ENCODE results near the gene SORBS1. TPM values are rescaled to one million over a fixed set of nuclear protein-coding genes. Genes with fewer than 3 reads are reported as not detected.

Gene SORBS1
- total and polyA plus RNA-seq, 2 of the 13 experiments (the other 11 are each of a cell fraction or from before 2014, with no cell fraction given): 16.8 to 39.8 TPM

GRCh38 chr10:95610727-95611126 is 49.6 kb upstream of the SORBS1 start:
- 98% methylated on average over 3 of the region's 3 CpGs for WGBS (ENCODE audit: low lambda C conversion rate)
- TF ChIP-seq ZNF629 (CRISPR knock-in tag; conservative IDR thresholded peaks at IDR 0.05): peak; percentile 67
- TF ChIP-seq ZNF7 (CRISPR knock-in tag; IDR thresholded peaks at IDR 0.05): no peak
- Histone ChIP-seq H3K27ac (ENCODE audit: extremely low read length, insufficient read depth, low read length) (no peak overlapping the region), H3K27me3 (ENCODE audit: control insufficient read depth in 1 of 2, insufficient read depth in 2 of 2, low read length in 2 of 2) (no peaks in the 10 kb centered on the region), H3K36me3 (replicated peaks in 1 of 2; ENCODE audit: control insufficient read depth in 1 of 2, insufficient read depth in 2 of 2, low read length in 2 of 2) (peaks cover 41 to 91% of the 10 kb centered on the region in 2 experiments), H2AFZ (ENCODE audit: low read length) (no peak overlapping the region), H3K4me3 (replicated peaks in 1 of 3; ENCODE audit: insufficient read depth in 1 of 3, low read depth in 2 of 3, low read length in 3 of 3) (no peak overlapping the region), H3K79me2 (ENCODE audit: insufficient read depth, low read length) (no peaks in the 10 kb centered on the region), H3K4me1 (ENCODE audit: insufficient read depth, low read length) (peaks cover 30% of the 10 kb centered on the region), H3K9ac (ENCODE audit: insufficient read depth, low read depth, low read length) (no peak overlapping the region), H3K9me3 (ENCODE audit: low read length) (no peaks in the 10 kb centered on the region), H4K20me1 (ENCODE audit: insufficient read depth, low read length) (no peaks in the 10 kb centered on the region), H3K4me2 (ENCODE audit: low read depth, low read length) (no peak overlapping the region)
- FAIRE-seq (no peak), ATAC-seq (no peak), DNase-seq (ENCODE audit: low spot score) (no peak)
- intact Hi-C loops (cut with micrococcal nuclease; ENCODE audit: unreplicated experiment) (no loop called here), in situ Hi-C loops (cut with HindIII; ENCODE audit: extremely low pct_ligation_motif_present, low pct_unique_long_range_greater_than_20kb) (loop anchor here (25.0 kb wide), 1 partner anchor 473 kb away; no protein-coding TSS in a partner anchor)
- POLR2A ChIA-PET: no interaction called here
- BruUV-seq (replicated peaks): no TSS peak
- CTCF ChIA-PET (ENCODE audit: low intra/inter-chr PET ratio, low total read pairs): no interaction called here

- 98% methylated on average over 3 of the region's 3 CpGs for WGBS (ENCODE audit: low lambda C conversion rate)
- no TSS peak for BruUV-seq (replicated peaks)
- H3K27me3 ChIP-seq (ENCODE audit: control insufficient read depth in 1 of 2, insufficient read depth in 2 of 2, low read length in 2 of 2): no peaks in the 10 kb centered on the region
- no peaks in the 10 kb centered on the region for H3K79me2 ChIP-seq (ENCODE audit: insufficient read depth, low read length)
- H3K36me3 ChIP-seq (replicated peaks in 1 of 2; ENCODE audit: control insufficient read depth in 1 of 2, insufficient read depth in 2 of 2, low read length in 2 of 2): peaks cover 28 to 59% of the 10 kb centered on the region in 2 experiments
- DNase-seq (ENCODE audit: low spot score): no peak
- peaks cover 26% of the 10 kb centered on the region for H3K4me1 ChIP-seq (ENCODE audit: insufficient read depth, low read length)
- POLR2A ChIA-PET: no interaction called here
- CTCF ChIA-PET (ENCODE audit: low intra/inter-chr PET ratio, low total read pairs): no interaction called here
- no peaks in the 10 kb centered on the region for H4K20me1 ChIP-seq (ENCODE audit: insufficient read depth, low read length)
- ATAC-seq: no peak
- intact Hi-C loops (cut with micrococcal nuclease; ENCODE audit: unreplicated experiment) (loop anchor here (10.0 kb wide), 1 partner anchor 472 kb away; no protein-coding TSS in a partner anchor), in situ Hi-C loops (cut with HindIII; ENCODE audit: extremely low pct_ligation_motif_present, low pct_unique_long_range_greater_than_20kb) (loop anchor here (25.0 kb wide), 1 partner anchor 470 kb away; no protein-coding TSS in a partner anchor)
- H3K4me3 ChIP-seq (replicated peaks in 1 of 3; ENCODE audit: insufficient read depth in 1 of 3, low read depth in 2 of 3, low read length in 3 of 3): no peak overlapping the region
- H3K27ac ChIP-seq (ENCODE audit: extremely low read length, insufficient read depth, low read length): no peak overlapping the region
- no peak for FAIRE-seq
- TF ChIP-seq ATF7 (IDR thresholded peaks at IDR 0.05) (no peak), ATF7 (CRISPR knock-in tag; IDR thresholded peaks at IDR 0.05) (no peak), RBM22 (optimal IDR thresholded peaks at IDR 0.05; ENCODE audit: low read length) (peak; percentile 58)
- no peak overlapping the region for H3K4me2 ChIP-seq (ENCODE audit: low read depth, low read length)
- H3K9me3 ChIP-seq (ENCODE audit: low read length): no peaks in the 10 kb centered on the region
- H3K9ac ChIP-seq (ENCODE audit: insufficient read depth, low read depth, low read length): no peak overlapping the region
- no peak overlapping the region for H2AFZ ChIP-seq (ENCODE audit: low read length)
Observed at GRCh38 chr10:95606922-95607321, 45.8 kb upstream of the SORBS1 start.
